ENCODE data around the gene APOBEC3H. TPM values are rescaled to one million over a fixed set of nuclear protein-coding genes. Genes with fewer than 3 reads are reported as not detected.

APOBEC3H gene
- total RNA-seq, 1 donor from 2014 or later: not detected

DNA sequence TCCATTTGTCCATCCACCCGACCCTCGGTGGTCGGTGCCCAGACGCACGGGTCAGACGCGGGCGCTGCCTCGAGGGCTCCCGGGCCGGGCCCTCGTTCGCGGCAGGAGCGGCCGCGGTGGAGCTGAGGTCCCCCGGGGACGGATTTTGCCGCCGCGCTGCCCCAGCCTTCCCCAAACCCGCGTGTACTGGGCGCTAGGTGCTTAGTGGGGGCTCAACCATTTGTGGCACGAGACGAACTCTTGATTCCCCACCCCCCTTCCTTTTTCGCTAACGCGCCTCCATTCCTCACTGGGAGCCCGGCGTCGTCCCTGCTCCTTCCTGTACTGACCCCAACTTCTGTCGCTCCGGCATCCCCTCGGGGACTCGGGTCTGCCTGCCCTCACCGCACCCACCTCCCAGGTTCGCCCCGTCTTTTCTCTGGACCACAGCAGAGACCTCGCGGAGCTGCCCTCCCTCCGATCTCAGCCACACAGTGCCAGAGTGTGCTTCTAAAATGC lies 56.2 kb downstream of the APOBEC3H start:
- TF ChIP-seq, protein P1, sequence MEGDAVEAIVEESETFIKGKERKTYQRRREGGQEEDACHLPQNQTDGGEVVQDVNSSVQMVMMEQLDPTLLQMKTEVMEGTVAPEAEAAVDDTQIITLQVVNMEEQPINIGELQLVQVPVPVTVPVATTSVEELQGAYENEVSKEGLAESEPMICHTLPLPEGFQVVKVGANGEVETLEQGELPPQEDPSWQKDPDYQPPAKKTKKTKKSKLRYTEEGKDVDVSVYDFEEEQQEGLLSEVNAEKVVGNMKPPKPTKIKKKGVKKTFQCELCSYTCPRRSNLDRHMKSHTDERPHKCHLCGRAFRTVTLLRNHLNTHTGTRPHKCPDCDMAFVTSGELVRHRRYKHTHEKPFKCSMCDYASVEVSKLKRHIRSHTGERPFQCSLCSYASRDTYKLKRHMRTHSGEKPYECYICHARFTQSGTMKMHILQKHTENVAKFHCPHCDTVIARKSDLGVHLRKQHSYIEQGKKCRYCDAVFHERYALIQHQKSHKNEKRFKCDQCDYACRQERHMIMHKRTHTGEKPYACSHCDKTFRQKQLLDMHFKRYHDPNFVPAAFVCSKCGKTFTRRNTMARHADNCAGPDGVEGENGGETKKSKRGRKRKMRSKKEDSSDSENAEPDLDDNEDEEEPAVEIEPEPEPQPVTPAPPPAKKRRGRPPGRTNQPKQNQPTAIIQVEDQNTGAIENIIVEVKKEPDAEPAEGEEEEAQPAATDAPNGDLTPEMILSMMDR (IDR thresholded peaks at IDR 0.05; ENCODE audit: unreplicated experiment): no peak
- Mint-ChIP-seq H3K4me1 (ENCODE audit: unreplicated experiment) (peaks cover 3% of the 10 kb centered on the region), H3K27me3 (ENCODE audit: unreplicated experiment) (peaks cover 10% of the 10 kb centered on the region), H3K27ac (ENCODE audit: unreplicated experiment) (peak overlapping the region; percentile 85), H3K36me3 (ENCODE audit: low read depth, unreplicated experiment) (peaks cover 4% of the 10 kb centered on the region), H3K9me3 (ENCODE audit: unreplicated experiment) (no peaks in the 10 kb centered on the region), H3K4me3 (ENCODE audit: unreplicated experiment) (peak overlapping the region; percentile 93)
- DNase-seq (ENCODE audit: low spot score): no peak

Other genes with a start within 250 kb of the APOBEC3H start
- gene CBX6, start 225.0 kb upstream of the APOBEC3H start, total RNA-seq (ENCODE audit: unreplicated experiment): 11.0 TPM
- gene APOBEC3A, start 139.6 kb upstream of the APOBEC3H start, total RNA-seq (ENCODE audit: unreplicated experiment): not detected
- gene APOBEC3B, start 114.9 kb upstream of the APOBEC3H start, total RNA-seq (ENCODE audit: unreplicated experiment): 1.0 TPM
- 10.9 TPM for gene APOBEC3C, start 83.0 kb upstream of the APOBEC3H start, total RNA-seq (ENCODE audit: unreplicated experiment)
- 6.5 TPM for gene APOBEC3D, start 76.1 kb upstream of the APOBEC3H start, total RNA-seq (ENCODE audit: unreplicated experiment)
- 21.1 TPM for gene APOBEC3F, start 56.4 kb upstream of the APOBEC3H start, total RNA-seq (ENCODE audit: unreplicated experiment)
- gene APOBEC3G, start 20.0 kb upstream of the APOBEC3H start, total RNA-seq (ENCODE audit: unreplicated experiment): 9.0 TPM
- 3.5 TPM for gene CBX7, start 55.4 kb downstream of the APOBEC3H start, total RNA-seq (ENCODE audit: unreplicated experiment)
- 53.4 TPM for gene PDGFB, start 147.7 kb downstream of the APOBEC3H start, total RNA-seq (ENCODE audit: unreplicated experiment)
- gene RPL3, start 222.4 kb downstream of the APOBEC3H start, total RNA-seq (ENCODE audit: unreplicated experiment): 2,149 TPM

Measured in endothelial cell (in vitro differentiated cells).